Astrocyte (in vitro differentiated cells and primary cell): ENCODE data around the gene DHRS7.

Experiments
- CTCF ChIP-seq: IDR thresholded peaks from 2 replicates; pipeline ENCODE4 v1.5.1; 2011; ENCODE audit warnings: low read depth, mild to moderate bottlenecking, inconsistent platforms, low read length, moderate library complexity; ENCODE audit not compliant: insufficient read depth
- EZH2 ChIP-seq: IDR thresholded peaks from 2 replicates; pipeline ENCODE4 v1.6.1; 2012; ENCODE audit warnings: mild to moderate bottlenecking, low read length, inconsistent platforms; ENCODE audit not compliant: insufficient read depth

GRCh38 chr14:60199321-60199720 lies 34.1 kb upstream of the DHRS7 start:
- TF ChIP-seq CTCF = no peak
- no peak for TF ChIP-seq EZH2
